ENCODE data around the gene ARMC7. TPM values are rescaled to one million over a fixed set of nuclear protein-coding genes. Genes with fewer than 3 reads are reported as not detected.
"Not testable (repeated sequence)": the region's sequence is repeated elsewhere in the genome, so short reads cannot be mapped to it uniquely, and the experiment has no call there.

The ARMC7 gene
- total RNA-seq, 1 experiment from 2014 or later: 26.0 TPM

GRCh38 chr17:75068750-75069149 lies 41.0 kb upstream of the ARMC7 start:
- H3K27ac Mint-ChIP-seq (ENCODE audit: unreplicated experiment): no peak overlapping the region

GRCh38 chr17:75069783-75070182 lies 40.0 kb upstream of the ARMC7 start:
- Histone ChIP-seq H3K36me3 (ENCODE audit: control insufficient read depth, insufficient read depth, low read length) (no peaks in the 10 kb centered on the region), H3K9me3 (no peaks in the 10 kb centered on the region), H3K27me3 (replicated peaks; ENCODE audit: control insufficient read depth, insufficient read depth, low read length) (no peaks in the 10 kb centered on the region), H3K4me3 (ENCODE audit: low read depth, low read length) (no peak overlapping the region), H3K4me1 (no peaks in the 10 kb centered on the region)
- CTCF ChIA-PET: interaction anchor here (0.5 to 2.9 kb wide), 11 partner anchors 10 to 133 kb away, joined by 3 to 16 read pairs (median 4); partner anchors contain the start of genes ARMC7, MRPL58 and SLC16A5
- peaks cover 7% of the 10 kb centered on the region for H3K4me1 Mint-ChIP-seq (ENCODE audit: low read depth, unreplicated experiment)
- no peaks in the 10 kb centered on the region for H3K27me3 Mint-ChIP-seq (ENCODE audit: insufficient read depth, unreplicated experiment)
- H3K9me3 Mint-ChIP-seq (ENCODE audit: unreplicated experiment): no peaks in the 10 kb centered on the region
- H3K4me3 Mint-ChIP-seq (ENCODE audit: unreplicated experiment): no peak overlapping the region
- peaks cover 13% of the 10 kb centered on the region for H3K36me3 Mint-ChIP-seq (ENCODE audit: insufficient read depth, unreplicated experiment)
- intact Hi-C loops (cut with micrococcal nuclease; ENCODE audit: unreplicated experiment): loop anchor here (5.0 kb wide), 1 partner anchor 38 kb away; the partner anchor contains the start of gene ARMC7
- H3K27ac Mint-ChIP-seq (ENCODE audit: unreplicated experiment): no peak overlapping the region
- POLR2A ChIA-PET: no interaction called here
- no TSS peak for BruUV-seq (replicated peaks)
- peak in 1 of 2 experiments; percentile 51 for DNase-seq
- TF ChIP-seq, protein P1, sequence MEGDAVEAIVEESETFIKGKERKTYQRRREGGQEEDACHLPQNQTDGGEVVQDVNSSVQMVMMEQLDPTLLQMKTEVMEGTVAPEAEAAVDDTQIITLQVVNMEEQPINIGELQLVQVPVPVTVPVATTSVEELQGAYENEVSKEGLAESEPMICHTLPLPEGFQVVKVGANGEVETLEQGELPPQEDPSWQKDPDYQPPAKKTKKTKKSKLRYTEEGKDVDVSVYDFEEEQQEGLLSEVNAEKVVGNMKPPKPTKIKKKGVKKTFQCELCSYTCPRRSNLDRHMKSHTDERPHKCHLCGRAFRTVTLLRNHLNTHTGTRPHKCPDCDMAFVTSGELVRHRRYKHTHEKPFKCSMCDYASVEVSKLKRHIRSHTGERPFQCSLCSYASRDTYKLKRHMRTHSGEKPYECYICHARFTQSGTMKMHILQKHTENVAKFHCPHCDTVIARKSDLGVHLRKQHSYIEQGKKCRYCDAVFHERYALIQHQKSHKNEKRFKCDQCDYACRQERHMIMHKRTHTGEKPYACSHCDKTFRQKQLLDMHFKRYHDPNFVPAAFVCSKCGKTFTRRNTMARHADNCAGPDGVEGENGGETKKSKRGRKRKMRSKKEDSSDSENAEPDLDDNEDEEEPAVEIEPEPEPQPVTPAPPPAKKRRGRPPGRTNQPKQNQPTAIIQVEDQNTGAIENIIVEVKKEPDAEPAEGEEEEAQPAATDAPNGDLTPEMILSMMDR (IDR thresholded peaks at IDR 0.05; ENCODE audit: insufficient read depth in 1 of 2, low read depth in 1 of 2, low read length in 1 of 2, severe bottlenecking in 1 of 2, unreplicated experiment in 1 of 2): peak; percentile 16 to 34

More at GRCh38 chr17:75068750-75069149, 41.0 kb upstream of the ARMC7 start:
- no peaks in the 10 kb centered on the region for H3K27me3 Mint-ChIP-seq (ENCODE audit: insufficient read depth, unreplicated experiment)
- no TSS peak for BruUV-seq (replicated peaks)
- Histone ChIP-seq H3K9me3 (no peaks in the 10 kb centered on the region), H3K27me3 (replicated peaks; ENCODE audit: control insufficient read depth, insufficient read depth, low read length) (no peaks in the 10 kb centered on the region), H3K4me1 (no peaks in the 10 kb centered on the region), H3K4me3 (ENCODE audit: low read depth, low read length) (no peak overlapping the region), H3K36me3 (ENCODE audit: control insufficient read depth, insufficient read depth, low read length) (peaks cover 4% of the 10 kb centered on the region; the same call in 1 of the 2 replicates)
- no peak overlapping the region for H3K4me3 Mint-ChIP-seq (ENCODE audit: unreplicated experiment)
- H3K9me3 Mint-ChIP-seq (ENCODE audit: unreplicated experiment): no peaks in the 10 kb centered on the region
- ChIA-PET POLR2A (no interaction called here), CTCF (interaction anchor here (0.5 to 2.9 kb wide), 6 partner anchors 9 to 621 kb away, joined by 3 to 16 read pairs (median 4); partner anchors contain the start of gene MRPL58)
- no peak for DNase-seq
- H3K36me3 Mint-ChIP-seq (ENCODE audit: insufficient read depth, unreplicated experiment): peaks cover 23% of the 10 kb centered on the region
- intact Hi-C loops (cut with micrococcal nuclease; ENCODE audit: unreplicated experiment): loop anchor here (5.0 kb wide), 1 partner anchor 39 kb away; the partner anchor contains the start of gene ARMC7
- TF ChIP-seq, protein P1 (IDR thresholded peaks at IDR 0.05; ENCODE audit: insufficient read depth in 1 of 2, low read depth in 1 of 2, low read length in 1 of 2, severe bottlenecking in 1 of 2, unreplicated experiment in 1 of 2): no peak
- H3K4me1 Mint-ChIP-seq (ENCODE audit: low read depth, unreplicated experiment): peaks cover 7% of the 10 kb centered on the region

- intact Hi-C loops (cut with micrococcal nuclease; ENCODE audit: unreplicated experiment): not testable (repeated sequence)
- CTCF ChIA-PET: interaction anchor here (0.6 to 1.8 kb wide), 3 partner anchors 12 to 37 kb away, joined by 3 to 9 read pairs (median 3); no protein-coding TSS in a partner anchor
Measured at GRCh38 chr17:75071478-75072271, 38.1 kb upstream of the ARMC7 start.

DNA sequence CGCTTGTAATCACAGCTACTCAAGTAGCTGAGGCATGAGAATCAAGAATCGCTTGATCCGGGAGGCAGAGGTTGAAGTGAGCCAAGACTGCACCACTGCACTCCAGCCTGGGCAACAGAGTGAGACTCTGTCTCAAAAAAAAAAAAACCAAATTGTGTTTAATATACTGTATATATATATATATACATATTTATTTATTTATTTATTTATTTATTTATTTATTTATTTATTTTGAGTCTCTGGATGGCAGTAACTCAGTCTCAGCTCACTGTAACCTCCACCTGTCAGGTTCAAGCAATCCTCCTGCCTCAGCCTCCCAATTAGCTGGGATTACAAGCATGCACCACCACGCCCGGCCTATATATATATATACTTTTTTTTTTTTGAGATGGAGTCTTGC lies 36.9 kb upstream of the ARMC7 start:
- DNase-seq; H3K9me3 Mint-ChIP-seq (ENCODE audit: unreplicated experiment); POLR2A ChIA-PET; H3K4me3 ChIP-seq (ENCODE audit: low read depth, low read length); H3K27me3 Mint-ChIP-seq (ENCODE audit: insufficient read depth, unreplicated experiment); H3K4me1 ChIP-seq; H3K36me3 ChIP-seq (ENCODE audit: control insufficient read depth, insufficient read depth, low read length); H3K9me3 ChIP-seq; H3K27ac Mint-ChIP-seq (ENCODE audit: unreplicated experiment); intact Hi-C loops (cut with micrococcal nuclease; ENCODE audit: unreplicated experiment); BruUV-seq (replicated peaks); H3K27me3 ChIP-seq (replicated peaks; ENCODE audit: control insufficient read depth, insufficient read depth, low read length); H3K4me3 Mint-ChIP-seq (ENCODE audit: unreplicated experiment): not testable (repeated sequence)
- H3K4me1 Mint-ChIP-seq (ENCODE audit: low read depth, unreplicated experiment): peaks cover 13% of the 10 kb centered on the region
- CTCF ChIA-PET: interaction anchor here (1.8 kb wide), 1 partner anchor 13 kb away, joined by 9 read pairs; no protein-coding TSS in a partner anchor
- peaks cover 11% of the 10 kb centered on the region for H3K36me3 Mint-ChIP-seq (ENCODE audit: insufficient read depth, unreplicated experiment)

More at GRCh38 chr17:75071478-75072271, 38.1 kb upstream of the ARMC7 start:
- H3K4me3 Mint-ChIP-seq (ENCODE audit: unreplicated experiment); H3K4me3 ChIP-seq (ENCODE audit: low read depth, low read length); H3K27me3 ChIP-seq (replicated peaks; ENCODE audit: control insufficient read depth, insufficient read depth, low read length); H3K27me3 Mint-ChIP-seq (ENCODE audit: insufficient read depth, unreplicated experiment); BruUV-seq (replicated peaks); H3K27ac Mint-ChIP-seq (ENCODE audit: unreplicated experiment); H3K36me3 Mint-ChIP-seq (ENCODE audit: insufficient read depth, unreplicated experiment); H3K9me3 ChIP-seq; H3K9me3 Mint-ChIP-seq (ENCODE audit: unreplicated experiment); DNase-seq; H3K4me1 ChIP-seq; POLR2A ChIA-PET; H3K36me3 ChIP-seq (ENCODE audit: control insufficient read depth, insufficient read depth, low read length): not testable (repeated sequence)
- H3K4me1 Mint-ChIP-seq (ENCODE audit: low read depth, unreplicated experiment): peaks cover 13% of the 10 kb centered on the region
